K562 (cell line): ENCODE results near the gene CREB3L1. TPM values are rescaled to one million over a fixed set of nuclear protein-coding genes. Genes with fewer than 3 reads are reported as not detected.

ENCODE experiments used
- ATAC-seq: fragments of 200-7000 bp; cut with Tn5 transposase; 3 replicates; pipeline ENCODE4 v1.9.1; 2020; ENCODE audit warnings: moderate library complexity
- BruUV-seq: library from RNA; stranded (reverse); fragments of 400-500 nt; replicated peaks from 2 replicates; lab custom pipeline; 2021; lab: Mats Ljungman, UMichigan
- CTCF ChIA-PET: fragments of 300-600 bp; formaldehyde crosslinking; extraction: SDS; loops from one replicate; lab custom pipeline; 2021; ENCODE audit warnings: low intra/inter-chr PET ratio; lab: Yijun Ruan, JAX
- POLR2A ChIA-PET: fragments of 300-600, 350-650 bp; sonication (Branson Sonifier 250); formaldehyde crosslinking; extraction: SDS; loops from one replicate; lab custom pipeline; 2021; ENCODE audit warnings: antibody characterized with exemption, inconsistent platforms; lab: Yijun Ruan, JAX
- DNase-seq, 4 experiments: peaks; one replicate each; pipeline versions ENCODE4 v3.0.0 to v3.0.0-alpha.2; 2011 to 2018; ENCODE audit warnings: low spot score in 3 of 4, mixed read lengths in 3 of 4; ENCODE audit errors: extremely low read depth in 1 of 4
- FAIRE-seq: peaks from 2 replicates; lab custom pipeline; 2011; peaks lifted over from hg19 to GRCh38; lab: Jason Lieb, UNC
- H2AFZ ChIP-seq: 2 replicates; pipeline ENCODE4 v1.6.0; 2011; ENCODE audit warnings: low read depth, low read length, control low read depth, inconsistent platforms
- H3K27ac ChIP-seq: fragments of 200-600 bp; 3 replicates; pipeline ENCODE4 v1.8.0; 2011; ENCODE audit warnings: low read depth, mild to moderate bottlenecking, control low read depth, inconsistent platforms, low read length, moderate library complexity, mixed read lengths; ENCODE audit errors: extremely low read depth
- H3K27me3 ChIP-seq, 2 experiments: fragments of 300-600 bp in 1 of 2; 2 replicates in 1 of 2; 3 replicates in 1 of 2; pipeline versions ENCODE4 v1.6.0 to v1.8.0; 2011; ENCODE audit warnings: inconsistent platforms in 2 of 2, low read length in 2 of 2, mild to moderate bottlenecking in 1 of 2, mixed read lengths in 1 of 2, moderate library complexity in 1 of 2; ENCODE audit not compliant: control insufficient read depth in 2 of 2, insufficient read depth in 2 of 2
- H3K36me3 ChIP-seq: fragments of 300-600 bp; 3 replicates; pipeline ENCODE4 v1.8.0; 2011; ENCODE audit warnings: mild to moderate bottlenecking, low read length, inconsistent platforms; ENCODE audit not compliant: control insufficient read depth, insufficient read depth
- H3K4me1 ChIP-seq, 2 experiments: fragments of 200-600 bp in 1 of 2; replicated peaks in 1 of 2; 2 replicates in 1 of 2; 3 replicates in 1 of 2; pipeline versions ENCODE4 v1.5.1 to v1.8.0; 2011; ENCODE audit warnings: inconsistent platforms in 2 of 2, low read length in 2 of 2, mild to moderate bottlenecking in 1 of 2, mixed read lengths in 1 of 2, moderate library complexity in 1 of 2; ENCODE audit not compliant: control insufficient read depth in 2 of 2, insufficient read depth in 2 of 2
- H3K4me2 ChIP-seq: 2 replicates; pipeline ENCODE4 v1.6.1; 2011; ENCODE audit warnings: low read length, control low read depth, inconsistent platforms, mixed read lengths; ENCODE audit not compliant: insufficient read depth
- H3K4me3 ChIP-seq: fragments of 200-600 bp; sonication (generic), shearing (Covaris generic); 2 replicates; pipeline ENCODE4 v1.5.1; 2016; ENCODE audit warnings: control low read depth, inconsistent platforms
- H3K79me2 ChIP-seq: fragments of 200-600 bp; 3 replicates; pipeline ENCODE4 v1.8.0; 2011; ENCODE audit warnings: low read length, inconsistent platforms; ENCODE audit not compliant: control insufficient read depth, insufficient read depth
- H3K9ac ChIP-seq, 2 experiments: 2 replicates each; pipeline versions ENCODE4 v1.6.0 to v1.6.1; 2011; ENCODE audit warnings: low read depth in 2 of 2, low read length in 2 of 2, control low read depth in 1 of 2, inconsistent platforms in 1 of 2, mild to moderate bottlenecking in 1 of 2, mixed read lengths in 1 of 2; ENCODE audit not compliant: insufficient read depth in 1 of 2
- H3K9me1 ChIP-seq: one replicate; pipeline ENCODE4 v1.6.0; 2011; ENCODE audit warnings: inconsistent platforms, mild to moderate bottlenecking, low read length, moderate library complexity; ENCODE audit not compliant: control insufficient read depth, insufficient read depth
- H3K9me3 ChIP-seq: replicated peaks from 2 replicates; pipeline ENCODE4 v1.5.1; 2011; ENCODE audit warnings: low read depth, low read length, inconsistent platforms; ENCODE audit not compliant: control insufficient read depth, insufficient read depth
- H4K20me1 ChIP-seq: replicated peaks from 2 replicates; pipeline ENCODE4 v1.6.1; 2011; ENCODE audit warnings: low read length, inconsistent platforms, mixed read lengths; ENCODE audit not compliant: control insufficient read depth, insufficient read depth
- DDX20 ChIP-seq: fragments of 450-650 bp; IDR thresholded peaks from 2 replicates; pipeline ENCODE4 v1.6.1; 2016; ENCODE audit warnings: missing genetic modification characterization, low read depth, mild to moderate bottlenecking, missing compliant biosample characterization, moderate library complexity
- GABPA ChIP-seq: fragments of 200-800 bp; sonication (Bioruptor generic); conservative IDR thresholded peaks from 2 replicates; pipeline ENCODE4 v1.6.1; 2016; ENCODE audit warnings: low read depth, missing genetic modification characterization, missing compliant biosample characterization
- GTF2B ChIP-seq: IDR thresholded peaks from 2 replicates; pipeline ENCODE4 v1.6.1; 2011; ENCODE audit not compliant: insufficient read length; ENCODE audit errors: extremely low read depth
- HINFP ChIP-seq: fragments of 450-650 bp; conservative IDR thresholded peaks from 2 replicates; pipeline ENCODE4 v1.6.1; 2016; ENCODE audit warnings: missing genetic modification characterization, low read depth, mild to moderate bottlenecking, control low read depth, missing compliant biosample characterization
- MAX ChIP-seq: sonication (generic); formaldehyde crosslinking; IDR thresholded peaks from 2 replicates; pipeline ENCODE4 v1.9.0; 2022; ENCODE audit warnings: mild to moderate bottlenecking, missing genetic modification reagents
- ZBTB9 ChIP-seq: fragments of 450-650 bp; formaldehyde crosslinking; IDR thresholded peaks from 2 replicates; pipeline ENCODE4 v1.4.0; 2020; ENCODE audit warnings: mild to moderate bottlenecking, moderate library complexity
- ZFP30 ChIP-seq: fragments of 250-450 bp; sonication (Bioruptor Pico); IDR thresholded peaks from 2 replicates; pipeline ENCODE4 v1.8.0; 2022; ENCODE audit warnings: moderate library complexity, mild to moderate bottlenecking, inconsistent platforms, borderline replicate concordance
- ZNF280A ChIP-seq: fragments of 450-650 bp; IDR thresholded peaks from 2 replicates; pipeline ENCODE4 v1.6.1; 2018; ENCODE audit warnings: mild to moderate bottlenecking, low read depth; ENCODE audit not compliant: partially characterized antibody
- ZNF583 ChIP-seq: fragments of 250-450 bp; sonication (Bioruptor Pico); IDR thresholded peaks from 2 replicates; pipeline ENCODE4 v1.4.0; 2020
- ZNF740 ChIP-seq, 3 experiments: fragments of 200-800 bp in 1 of 3; sonication (Bioruptor generic) in 1 of 3; sonication (generic) in 1 of 3; formaldehyde crosslinking in 1 of 3; IDR thresholded peaks; 2 replicates each; pipeline versions ENCODE4 v1.6.1 to v1.8.0; 2016 to 2022; ENCODE audit warnings: mild to moderate bottlenecking in 2 of 3, missing compliant biosample characterization in 2 of 3, missing genetic modification characterization in 2 of 3, missing genetic modification reagents in 1 of 3
- WGBS: fragments of 100-300 bp; shearing (Covaris generic); methylation state at CpG from one replicate; pipeline ENCODE4 v1.1.6; 2016; ENCODE audit warnings: low coverage, mixed read lengths; ENCODE audit not compliant: insufficient coverage; ENCODE audit errors: missing lambda C conversion rate; 5-methylcytosine and 5-hydroxymethylcytosine counted together
- in situ Hi-C: fragments of 300-500 bp; cut with MboI; formaldehyde crosslinking; loops from 4 replicates; pipeline ENCODE4 v1.15.0; 2018; ENCODE audit warnings: inconsistent platforms, mixed read lengths
- intact Hi-C: fragments of 100-400 bp; cut with micrococcal nuclease; formaldehyde crosslinking; loops from 2 replicates; pipeline ENCODE4 v1.14.2; 2022
- polyA plus RNA-seq, 8 experiments: library from polyadenylated mRNA; depleted of rRNA in 4 of 8; stranded (reverse) in 5 of 8; unstranded in 3 of 8; fragments of >200 nt; fragmentation: Nextera tagmentation in 2 of 8; fragmentation: Illumina TruSeq in 1 of 8; extraction: Ambion mirVana in 2 of 8; extraction: Trizol in 1 of 8; gene quantifications; 2 replicates each; pipeline versions ENCODE4 v1.2.1 to v1.2.3, GENCODE V29; 2011 to 2014; ENCODE audit warnings: inconsistent platforms in 1 of 8, missing spikeins in 1 of 8
- total RNA-seq, 7 experiments: library from RNA; depleted of rRNA in 6 of 7; stranded (reverse); fragments of >200 nt in 6 of 7; fragmentation: Illumina TruSeq in 2 of 7; extraction: Trizol in 2 of 7; gene quantifications; 2 replicates each; pipeline versions ENCODE4 v1.2.1 to v1.2.3, GENCODE V29; 2011 to 2021; ENCODE audit warnings: low replicate concordance in 1 of 7

Gene CREB3L1
- total and polyA plus RNA-seq, 9 of the 15 experiments (the other 6 are each of a cell fraction or from before 2014, with no cell fraction given) = 1.2 to 27.6 (median 3.7) TPM

- H3K4me2 ChIP-seq = peak overlapping the region; percentile 94
- H3K79me2 ChIP-seq = peaks cover 25% of the 10 kb centered on the region; the same call in 2 of the 3 replicates
- H3K4me3 ChIP-seq = peak overlapping the region; percentile 48
- in situ Hi-C loops (loop anchor here (10.0 kb wide), 1 partner anchor 73 kb away; no protein-coding TSS in a partner anchor), intact Hi-C loops (loop anchor here (2.0 kb wide), 2 partner anchors 37 to 55 kb away; no protein-coding TSS in a partner anchor)
- H3K9ac ChIP-seq = peak overlapping the region; percentile 88 to 92
- peak overlapping the region; percentile 67 for H2AFZ ChIP-seq
- WGBS = 45% methylated on average over 9 of the region's 9 CpGs
- peak overlapping the region; percentile 98 for H3K27ac ChIP-seq
- no peaks in the 10 kb centered on the region for H3K9me3 ChIP-seq
- ChIA-PET POLR2A (interaction anchor here (0.6 to 2.6 kb wide), 23 partner anchors 8 to 344 kb away, joined by 3 to 12 read pairs (median 4); partner anchors contain the start of gene CREB3L1), CTCF (interaction anchor here (0.7 kb wide), 1 partner anchor 73 kb away, joined by 4 read pairs; no protein-coding TSS in a partner anchor)
- H3K9me1 ChIP-seq = no peaks in the 10 kb centered on the region
- H3K36me3 ChIP-seq = peaks cover 4% of the 10 kb centered on the region; the same call in 1 of the 3 replicates
- no peak for ATAC-seq
- peak; percentile 32 for FAIRE-seq
- no peaks in the 10 kb centered on the region for H4K20me1 ChIP-seq
- DNase-seq = no peak
- H3K4me1 ChIP-seq = peaks cover 42 to 43% of the 10 kb centered on the region in 2 experiments
- H3K27me3 ChIP-seq = no peaks in the 10 kb centered on the region
- BruUV-seq = no TSS peak
- TF ChIP-seq ZBTB9 (CRISPR knock-in tag) (0 out of 2 replicates have a peak, but pooled peaks have one; percentile 26), DDX20 (tag) (0 out of 2 replicates have a peak, but pooled peaks have one; percentile 68), ZNF280A (no peak), ZFP30 (CRISPR knock-in tag) (no peak), ZNF740 (CRISPR knock-in tag; IDR thresholded peaks at IDR 0.05) (no peak), ZNF740 (tag; IDR thresholded peaks at IDR 0.05) (peak in 1 of 2 experiments; percentile 78; a peak in 1 of 4 replicates), GTF2B (no peak), MAX (CRISPR knock-in tag) (no peak), ZNF583 (CRISPR knock-in tag) (0 out of 2 replicates have a peak, but pooled peaks have one; percentile 7), HINFP (0 out of 2 replicates have a peak, but pooled peaks have one; percentile 13), GABPA (0 out of 2 replicates have a peak, but pooled peaks have one; percentile 24)
Observed at GRCh38 chr11:46242041-46242951, 35.2 kb upstream of the CREB3L1 start.
